Measurements from ENCODE around the gene PNPO.
"Not testable (repeated sequence)": the region's sequence is repeated elsewhere in the genome, so short reads cannot be mapped to it uniquely, and the experiment has no call there.

PNPO gene

DNA sequence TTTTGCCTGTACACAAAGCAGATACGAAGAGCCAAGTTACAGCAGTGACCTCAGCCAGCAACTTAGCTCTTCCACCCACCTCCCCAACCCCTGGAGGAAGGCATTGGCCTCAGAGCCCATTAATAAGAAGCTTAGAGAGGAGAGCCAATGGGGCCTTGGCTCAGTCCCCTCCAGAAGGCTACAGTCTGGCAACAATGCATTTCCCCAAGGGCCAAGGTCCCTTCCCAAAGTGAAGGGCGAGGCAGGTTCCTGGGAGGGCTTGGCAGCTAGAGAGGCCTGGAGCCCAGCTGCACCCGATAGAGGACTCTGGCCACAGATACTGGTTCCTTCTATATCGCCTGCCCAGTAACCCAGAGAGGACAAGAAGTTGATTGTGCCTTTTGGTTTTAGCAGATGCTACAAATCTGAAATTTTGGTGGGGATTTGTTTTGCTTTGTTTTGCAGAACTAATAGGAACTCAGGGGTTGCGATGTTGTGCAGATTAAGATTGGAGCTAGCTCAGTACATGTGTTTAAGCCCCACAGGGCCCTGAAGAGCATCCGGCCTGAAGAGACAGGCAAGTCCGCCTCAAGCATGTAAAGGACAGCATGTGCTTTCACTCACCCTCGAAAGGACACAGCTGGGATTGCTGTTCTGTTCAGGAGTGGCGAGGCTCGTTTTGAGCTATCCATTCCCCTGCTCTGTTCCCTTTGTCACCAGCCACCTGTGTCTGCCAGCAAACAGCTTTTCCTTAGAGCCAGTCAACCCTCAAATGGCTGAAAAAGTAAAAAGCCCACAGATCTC, 12.0 kb upstream of the PNPO start:
- DNase-seq, result no peak
- no peak for TF ChIP-seq POLR2A (IDR thresholded peaks at IDR 0.05; ENCODE audit: low read length)
- TF ChIP-seq GATA1 (IDR thresholded peaks at IDR 0.05; ENCODE audit: low read depth, low read length), result no peak

DNA sequence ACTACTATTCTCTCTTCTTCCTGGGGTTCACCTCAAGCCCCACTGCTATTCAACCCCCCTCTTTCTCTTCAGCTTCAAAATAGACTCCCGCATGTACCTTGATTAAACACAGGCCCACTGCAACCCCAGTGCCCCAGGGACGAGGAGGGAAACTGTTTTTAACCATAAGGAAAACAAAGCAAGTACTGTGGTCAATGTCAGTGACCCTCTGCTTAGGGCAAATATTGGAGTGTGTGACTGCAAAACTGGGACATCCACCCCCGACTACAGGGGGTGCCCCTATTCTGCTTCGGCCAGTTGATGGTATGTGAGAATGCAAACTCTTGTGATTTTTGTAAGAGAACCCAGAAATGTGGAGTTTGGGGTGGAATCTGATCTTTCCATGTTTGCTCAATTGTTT, 9.5 kb upstream of the PNPO start:
- no peak for TF ChIP-seq POLR2A (IDR thresholded peaks at IDR 0.05; ENCODE audit: low read length)
- TF ChIP-seq GATA1 (IDR thresholded peaks at IDR 0.05; ENCODE audit: low read depth, low read length), result no peak
- DNase-seq, result no peak

DNA sequence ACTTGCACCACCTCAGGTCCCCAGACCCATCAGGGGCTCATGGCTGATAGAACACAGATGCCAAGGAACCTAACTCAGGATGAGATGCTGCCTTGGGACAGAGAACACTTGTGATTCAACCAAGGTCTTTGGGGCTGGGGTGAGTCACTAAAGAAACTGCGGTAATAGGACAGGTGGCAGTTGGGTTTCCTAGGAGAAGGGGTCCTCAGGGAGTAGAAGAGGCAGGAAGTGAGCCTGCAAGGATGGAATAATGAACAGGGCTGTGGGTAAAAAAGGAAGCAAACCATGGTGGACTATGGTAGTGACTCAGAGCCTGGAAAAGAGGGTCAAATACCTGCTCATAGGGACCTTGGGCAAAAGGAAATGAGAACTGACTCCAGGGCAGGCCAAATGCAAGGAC, 6.5 kb upstream of the PNPO start:
- TF ChIP-seq POLR2A (IDR thresholded peaks at IDR 0.05; ENCODE audit: low read length) (no peak), GATA1 (IDR thresholded peaks at IDR 0.05; ENCODE audit: low read depth, low read length) (no peak)
- no peak for DNase-seq

DNA sequence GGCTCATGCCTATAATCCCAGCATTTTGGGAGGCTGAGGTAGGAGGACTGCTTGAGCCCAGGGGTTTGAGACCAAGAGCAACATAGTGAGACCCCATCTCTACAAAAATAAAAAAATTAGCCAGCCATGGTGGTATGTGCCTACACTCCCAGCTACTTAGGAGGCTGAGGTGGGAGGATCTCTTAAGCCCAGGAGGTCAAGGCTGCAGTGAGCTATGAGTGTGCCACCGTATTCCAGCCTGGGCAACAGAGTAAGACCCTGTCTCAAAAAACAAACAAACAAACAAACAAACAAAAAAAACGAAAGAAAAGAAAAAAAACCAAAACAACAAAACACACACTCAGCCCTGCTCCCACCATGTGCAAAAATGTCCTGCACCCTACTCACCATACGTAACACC, 5.9 kb upstream of the PNPO start:
- not testable (repeated sequence) for DNase-seq

DNA sequence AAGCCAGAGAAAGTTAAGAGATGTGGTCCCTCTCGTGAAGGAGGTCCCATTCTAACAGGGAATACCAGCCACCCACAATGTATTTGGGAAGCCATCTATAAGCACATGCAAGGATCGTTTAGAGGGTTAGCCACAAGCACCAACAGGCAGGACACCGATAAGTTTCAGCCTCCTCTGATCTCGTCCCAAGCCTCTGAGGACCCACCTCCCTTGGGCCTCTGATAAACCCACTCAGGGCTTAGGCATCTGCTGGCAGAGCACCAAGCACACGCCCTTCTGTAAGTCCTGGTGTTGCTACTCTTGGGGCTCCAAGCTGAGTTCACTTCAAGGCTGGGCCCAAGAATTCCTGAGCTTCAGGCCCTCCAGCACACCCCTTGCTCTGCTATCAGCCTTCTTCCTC, 5.4 kb upstream of the PNPO start:
- no peak for TF ChIP-seq GATA1 (IDR thresholded peaks at IDR 0.05; ENCODE audit: low read depth, low read length)
- peak; percentile 46 for TF ChIP-seq POLR2A (IDR thresholded peaks at IDR 0.05; ENCODE audit: low read length)
- DNase-seq, result peak; percentile 95 to 97

DNA sequence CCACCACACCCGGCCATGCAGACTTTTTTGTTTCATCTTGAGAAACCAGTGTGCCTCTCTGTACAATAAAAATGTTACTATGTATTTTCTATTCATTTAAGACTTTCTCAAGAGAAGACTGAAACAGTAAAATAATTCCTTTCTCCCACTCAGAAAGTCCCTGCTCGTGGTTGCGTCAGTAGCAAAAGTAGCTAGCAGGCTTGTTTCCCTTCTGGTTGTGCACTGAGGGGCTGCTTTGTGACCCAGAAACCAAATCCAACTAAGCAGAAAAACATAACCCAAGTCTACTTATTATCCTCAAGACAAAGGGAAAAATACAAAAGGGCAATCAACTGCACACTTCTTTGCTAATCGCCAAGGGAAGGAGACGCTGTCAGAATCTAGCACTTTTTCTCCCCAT, 3.4 kb upstream of the PNPO start:
- DNase-seq, result no peak
- no peak for TF ChIP-seq GATA1 (IDR thresholded peaks at IDR 0.05; ENCODE audit: low read depth, low read length)
- TF ChIP-seq POLR2A (IDR thresholded peaks at IDR 0.05; ENCODE audit: low read length), result no peak

DNA sequence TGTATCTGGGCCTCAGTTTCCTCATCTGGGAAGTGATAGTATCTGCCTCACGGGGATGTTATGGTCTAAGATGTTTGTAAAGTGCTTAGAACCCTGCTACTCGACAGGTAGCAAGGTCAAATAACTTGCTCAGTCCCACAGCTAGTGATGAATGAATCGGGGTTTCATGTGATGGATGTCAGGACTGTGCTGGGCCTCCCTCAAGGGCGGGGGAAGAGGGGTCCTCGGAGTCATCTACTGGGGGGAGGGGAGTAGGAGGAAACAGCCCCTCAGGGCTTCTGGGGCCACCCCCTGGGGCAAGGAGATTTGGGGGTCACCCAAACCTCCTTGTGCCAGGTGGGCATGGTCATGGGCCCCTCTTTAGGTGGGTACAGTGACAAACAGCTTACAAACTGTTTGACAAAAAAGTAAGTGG, 732 bp downstream of the PNPO start:
- no peak for TF ChIP-seq GATA1 (IDR thresholded peaks at IDR 0.05; ENCODE audit: low read depth, low read length)
- peak; percentile 30 to 46 for DNase-seq

DNA sequence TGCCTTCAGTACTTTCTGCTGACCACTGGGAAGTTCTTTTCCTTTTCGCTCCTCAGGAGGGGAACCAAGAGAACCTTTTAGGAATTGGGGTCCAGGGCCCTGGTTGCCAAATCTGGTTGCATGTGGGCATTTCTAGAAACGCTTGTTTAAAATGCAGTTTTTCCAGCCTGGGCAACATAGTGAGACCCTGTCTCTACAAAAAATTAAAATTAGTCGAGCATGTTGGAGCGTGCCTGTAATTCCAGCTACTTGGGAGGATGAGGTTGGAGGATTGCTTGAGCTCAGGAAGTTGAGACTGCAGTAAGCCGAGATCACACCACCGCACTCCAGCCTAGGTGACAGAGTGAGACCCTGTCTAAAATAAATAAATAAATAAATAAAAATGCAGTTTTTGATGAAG, 1.2 kb downstream of the PNPO start:
- no peak for DNase-seq
- TF ChIP-seq POLR2A (IDR thresholded peaks at IDR 0.05; ENCODE audit: low read length) (no peak), GATA1 (IDR thresholded peaks at IDR 0.05; ENCODE audit: low read depth, low read length) (no peak)

DNA sequence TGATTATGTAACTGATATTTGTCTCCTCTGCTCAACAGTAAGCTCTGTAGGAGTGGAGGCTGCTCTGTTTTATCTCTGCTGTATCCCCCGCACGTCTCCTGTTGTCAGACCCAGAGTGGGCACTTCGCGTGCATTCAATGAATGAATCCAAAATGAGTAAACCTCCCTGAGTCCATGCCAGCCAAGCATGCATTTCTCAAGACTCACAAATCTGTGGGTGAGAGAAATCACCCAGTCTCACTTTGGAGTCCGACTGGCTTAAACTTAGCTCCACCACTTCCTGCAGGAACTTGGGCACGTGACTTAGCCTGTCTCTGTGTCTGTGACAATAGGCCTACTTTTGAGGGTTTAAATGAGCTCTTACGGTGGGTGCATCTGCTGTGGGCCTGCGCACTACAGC, 3.7 kb downstream of the PNPO start:
- TF ChIP-seq POLR2A (IDR thresholded peaks at IDR 0.05; ENCODE audit: low read length) (no peak), GATA1 (IDR thresholded peaks at IDR 0.05; ENCODE audit: low read depth, low read length) (no peak)
- DNase-seq, result no peak

DNA sequence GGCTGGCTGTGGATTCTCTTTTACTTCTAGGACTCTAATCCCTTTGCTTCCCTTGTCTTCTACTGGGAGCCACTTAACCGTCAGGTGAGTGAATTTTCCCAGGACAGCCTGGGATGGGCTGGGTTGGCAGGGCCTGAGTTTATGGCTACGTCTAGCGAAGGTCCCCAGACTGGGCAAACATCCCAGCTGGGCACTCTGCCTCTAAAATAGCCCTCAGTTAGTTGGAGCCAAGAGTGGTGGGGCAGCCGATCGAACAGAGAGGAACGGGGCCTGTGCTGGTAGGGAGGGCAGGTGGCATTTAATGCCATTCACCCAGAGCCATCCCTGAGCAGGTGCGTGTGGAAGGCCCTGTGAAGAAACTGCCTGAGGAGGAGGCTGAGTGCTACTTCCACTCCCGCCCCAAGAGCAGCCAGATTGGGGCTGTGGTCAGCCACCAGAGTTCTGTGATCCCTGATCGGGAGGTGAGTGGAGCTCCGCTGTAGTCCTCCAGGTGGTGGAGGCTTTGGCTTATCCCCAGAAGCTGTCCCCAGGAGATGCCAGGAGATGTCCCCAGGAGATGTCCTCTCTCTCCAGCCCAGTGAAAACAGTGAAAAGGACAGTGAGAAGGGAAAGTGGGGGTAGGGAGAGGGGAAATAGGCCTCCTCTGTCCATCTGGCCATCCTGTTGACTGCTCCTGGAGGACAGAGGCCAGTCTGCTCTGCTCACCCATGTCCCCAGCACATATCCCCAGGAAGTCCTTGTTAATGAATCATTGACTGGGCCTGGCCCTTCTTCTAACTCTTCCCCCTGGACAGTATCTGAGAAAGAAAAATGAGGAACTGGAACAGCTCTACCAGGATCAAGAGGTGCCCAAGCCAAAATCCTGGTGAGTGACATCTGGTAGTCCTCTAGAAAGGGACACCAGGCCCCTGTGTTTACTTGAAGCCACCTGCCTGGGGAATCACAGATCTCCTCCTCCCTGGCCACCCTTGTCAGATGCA, 4.4 kb downstream of the PNPO start:
- no peak for TF ChIP-seq GATA1 (IDR thresholded peaks at IDR 0.05; ENCODE audit: low read depth, low read length)
- no peak for TF ChIP-seq POLR2A (IDR thresholded peaks at IDR 0.05; ENCODE audit: low read length)

DNA sequence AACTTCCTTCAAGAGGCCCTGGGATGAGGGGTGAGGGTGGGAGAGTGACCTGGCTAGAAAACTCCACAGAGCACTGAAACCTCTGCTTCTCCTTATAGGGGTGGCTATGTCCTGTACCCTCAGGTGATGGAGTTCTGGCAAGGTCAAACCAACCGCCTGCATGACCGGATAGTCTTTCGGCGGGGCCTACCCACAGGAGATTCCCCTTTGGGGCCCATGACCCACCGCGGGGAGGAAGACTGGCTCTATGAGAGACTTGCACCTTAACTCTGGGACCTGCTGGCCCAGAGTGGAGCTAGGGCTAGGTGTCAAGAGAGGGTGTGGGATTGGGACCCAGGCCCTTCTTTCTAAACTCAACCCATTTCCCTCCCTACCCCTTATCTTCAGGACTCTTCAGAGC, 5.1 kb downstream of the PNPO start:
- DNase-seq, result no peak
- no peak for TF ChIP-seq GATA1 (IDR thresholded peaks at IDR 0.05; ENCODE audit: low read depth, low read length)
- no peak for TF ChIP-seq POLR2A (IDR thresholded peaks at IDR 0.05; ENCODE audit: low read length)

More for the DNA sequence above, 4.4 kb downstream of the PNPO start:
- DNase-seq, result no peak

DNA sequence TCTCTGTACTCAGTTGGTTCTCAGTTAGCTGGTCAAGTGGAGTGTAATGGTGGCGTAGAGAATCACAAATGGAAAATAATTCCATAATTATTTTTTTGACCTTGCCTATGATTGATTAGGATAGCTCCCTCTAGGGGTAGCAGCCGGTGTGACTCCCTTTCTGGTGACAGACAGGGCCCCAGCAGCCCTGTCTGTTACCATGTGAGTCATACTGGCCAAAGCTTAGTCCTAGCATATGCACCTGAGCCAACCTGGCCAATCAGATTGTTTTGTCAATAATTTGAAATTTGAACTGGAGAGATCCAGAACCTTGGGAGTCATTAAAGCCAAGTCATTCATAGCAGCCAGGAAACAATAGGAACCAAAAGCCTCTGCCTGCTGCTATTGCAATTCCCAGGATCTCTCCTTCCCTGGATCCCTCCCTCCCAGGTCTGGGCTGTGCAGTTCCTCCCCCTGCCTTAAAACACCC, 5.6 kb downstream of the PNPO start:
- DNase-seq, result peak; percentile 83 to 89
- no peak for TF ChIP-seq POLR2A (IDR thresholded peaks at IDR 0.05; ENCODE audit: low read length)
- no peak for TF ChIP-seq GATA1 (IDR thresholded peaks at IDR 0.05; ENCODE audit: low read depth, low read length)

DNA sequence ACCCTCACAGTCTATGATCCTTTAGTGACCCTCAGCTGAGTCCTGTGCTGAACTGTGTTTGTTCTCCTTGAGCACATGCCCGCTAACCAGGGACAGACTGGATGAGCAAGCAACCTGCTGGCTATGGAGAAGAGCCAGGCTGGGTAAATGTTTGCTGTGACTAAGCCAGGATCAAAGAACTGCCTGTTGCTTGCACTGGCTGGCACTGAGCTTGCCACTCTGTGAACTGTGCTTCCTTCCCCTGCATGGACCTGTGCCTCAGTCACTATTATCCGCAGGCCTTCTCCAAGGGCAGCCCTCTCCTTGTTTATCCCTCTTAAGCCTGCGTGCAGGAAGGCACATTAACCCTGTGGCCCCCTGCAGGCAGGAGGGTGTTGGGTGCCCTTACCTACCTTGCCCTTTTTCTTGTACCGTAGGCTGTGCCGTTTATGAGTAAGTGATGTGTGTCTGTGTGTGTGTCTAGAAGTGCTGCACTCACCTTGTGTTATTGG, 7.4 kb downstream of the PNPO start:
- no peak for DNase-seq
- no peak for TF ChIP-seq GATA1 (IDR thresholded peaks at IDR 0.05; ENCODE audit: low read depth, low read length)

DNA sequence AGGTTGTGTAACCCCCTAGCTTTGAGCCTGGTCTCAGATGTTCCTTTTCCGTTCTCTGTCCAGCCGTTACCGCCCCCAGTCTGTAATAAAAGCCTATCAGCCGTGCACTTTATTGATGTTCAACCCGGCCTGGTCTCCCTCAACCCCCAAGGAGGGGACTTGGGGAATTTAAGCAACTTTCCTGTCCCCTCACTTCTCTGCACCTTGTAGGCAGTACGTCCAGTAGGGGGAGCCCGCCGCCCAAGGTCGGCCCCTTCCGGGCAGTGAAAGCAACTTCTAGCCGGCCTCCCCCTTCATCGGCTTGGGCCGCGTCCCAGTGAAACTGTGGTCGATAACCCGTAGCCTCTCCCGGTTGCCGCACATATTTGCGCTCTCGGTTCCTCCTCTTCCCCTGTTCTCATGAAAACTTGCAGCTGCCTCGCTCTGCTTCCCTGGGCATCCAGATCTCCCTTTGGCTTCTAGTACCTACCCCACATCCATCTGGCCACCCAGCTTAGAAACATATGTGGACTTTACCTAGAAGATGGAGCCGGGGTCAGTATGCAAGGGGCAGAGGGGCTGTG, 7.9 kb downstream of the PNPO start:
- DNase-seq, result peak; percentile 84 to 91

More for the DNA sequence above, 7.9 kb downstream of the PNPO start:
- TF ChIP-seq POLR2A (IDR thresholded peaks at IDR 0.05; ENCODE audit: low read length) (no peak), GATA1 (IDR thresholded peaks at IDR 0.05; ENCODE audit: low read depth, low read length) (no peak)

All from erythroblast (primary cell).